GM12878 (cell line): ENCODE measurements around the gene VTN. TPM values are rescaled to one million over a fixed set of nuclear protein-coding genes. Genes with fewer than 3 reads are reported as not detected.

Source experiments
- DPF2 ChIP-seq: fragments of 450-650 bp; IDR thresholded peaks from 2 replicates; pipeline ENCODE4 v1.6.1; 2017; ENCODE audit warnings: mild to moderate bottlenecking
- ELK1 ChIP-seq: IDR thresholded peaks from 2 replicates; pipeline ENCODE4 v1.6.1; 2012; ENCODE audit warnings: low read depth, low read length, improper control_type of control experiment
- FOS ChIP-seq: IDR thresholded peaks from 3 replicates; pipeline ENCODE4 v1.6.1; 2011; ENCODE audit warnings: borderline replicate concordance; ENCODE audit not compliant: insufficient read length; ENCODE audit errors: extremely low read depth
- FOXM1 ChIP-seq: IDR thresholded peaks from 2 replicates; pipeline ENCODE4 v1.6.1; 2012; ENCODE audit warnings: low read depth, mild to moderate bottlenecking, inconsistent platforms, low read length, moderate library complexity
- HDAC2 ChIP-seq: fragments of 200-600 bp; sonication (generic); IDR thresholded peaks from 2 replicates; pipeline ENCODE4 v1.6.1; 2017
- NR2C1 ChIP-seq: fragments of 450-650 bp; IDR thresholded peaks from 2 replicates; pipeline ENCODE4 v1.6.1; 2017; ENCODE audit warnings: antibody characterized with exemption, mild to moderate bottlenecking, moderate library complexity
- NR2F1 ChIP-seq: fragments of 450-650 bp; conservative IDR thresholded peaks from 2 replicates; pipeline ENCODE4 v1.6.1; 2017; ENCODE audit warnings: mild to moderate bottlenecking
- PKNOX1 ChIP-seq: fragments of 450-650 bp; IDR thresholded peaks from 2 replicates; pipeline ENCODE4 v1.6.1; 2016; ENCODE audit warnings: mild to moderate bottlenecking
- POLR2A ChIP-seq: IDR thresholded peaks from 2 replicates; pipeline ENCODE4 v1.6.1; 2011; ENCODE audit warnings: low read depth, mild to moderate bottlenecking, low read length
- RAD21 ChIP-seq: IDR thresholded peaks from 2 replicates; pipeline ENCODE4 v1.6.1; 2011; ENCODE audit warnings: mild to moderate bottlenecking, low read depth, low read length, moderate library complexity; ENCODE audit not compliant: insufficient read depth
- RAD51 ChIP-seq: fragments of 450-650 bp; IDR thresholded peaks from 2 replicates; pipeline ENCODE4 v1.6.1; 2016; ENCODE audit warnings: moderate library complexity, mild to moderate bottlenecking, inconsistent platforms
- TAF1 ChIP-seq: IDR thresholded peaks from 2 replicates; pipeline ENCODE4 v1.6.1; 2011; ENCODE audit warnings: mild to moderate bottlenecking, low read depth, low read length, borderline replicate concordance
- YY1 ChIP-seq: IDR thresholded peaks from 2 replicates; pipeline ENCODE4 v1.6.1; 2011; ENCODE audit warnings: low read depth, mild to moderate bottlenecking, low read length
- ZNF207 ChIP-seq: fragments of 450-650 bp; IDR thresholded peaks from 2 replicates; pipeline ENCODE4 v1.6.1; 2014; ENCODE audit warnings: antibody characterized with exemption, mild to moderate bottlenecking, borderline replicate concordance
- ZNF384 ChIP-seq: IDR thresholded peaks from 2 replicates; pipeline ENCODE4 v1.6.1; 2012; ENCODE audit warnings: low read depth, mild to moderate bottlenecking, low read length, improper control_type of control experiment, borderline replicate concordance
- polyA plus RNA-seq, 11 experiments: library from polyadenylated mRNA; depleted of rRNA in 4 of 11; unstranded in 6 of 11; stranded (reverse) in 5 of 11; fragments of >200 nt; fragmentation: Nextera tagmentation in 4 of 11; fragmentation: Illumina TruSeq in 1 of 11; extraction: Ambion mirVana in 4 of 11; extraction: Trizol in 1 of 11; gene quantifications; 1 replicate in 1 of 11; 2 replicates in 10 of 11; pipeline versions ENCODE4 v1.2.1 to v1.2.3, GENCODE V29; 2011 to 2016; ENCODE audit warnings: inconsistent platforms in 2 of 11, missing spikeins in 2 of 11, low read depth in 1 of 11
- total RNA-seq, 4 experiments: library from RNA; depleted of rRNA in 3 of 4; stranded (reverse); fragments of >200 nt in 3 of 4; fragmentation: Illumina TruSeq in 1 of 4; extraction: Trizol in 1 of 4; gene quantifications; 2 replicates each; pipeline versions ENCODE4 v1.2.1 to v1.2.3, GENCODE V29; 2013 to 2021
- TF ChIP-seq, protein P1 (sequence below): fragments of 450-650 bp; IDR thresholded peaks from 2 replicates; pipeline ENCODE4 v1.6.1; 2016; ENCODE audit warnings: mild to moderate bottlenecking
- TF ChIP-seq, protein P2 (sequence below): fragments of 450-650 bp; IDR thresholded peaks from 2 replicates; pipeline ENCODE4 v1.6.1; 2017; ENCODE audit warnings: mild to moderate bottlenecking, moderate library complexity
- TF ChIP-seq, protein P3 (sequence below): IDR thresholded peaks from 2 replicates; pipeline ENCODE4 v1.6.1; 2011; ENCODE audit warnings: low read depth, low read length, improper control_type of control experiment, borderline replicate concordance
- TF ChIP-seq, protein P4 (sequence below): IDR thresholded peaks from 2 replicates; pipeline ENCODE4 v1.6.1; 2012; ENCODE audit warnings: low read depth, low read length, improper control_type of control experiment

The VTN gene
- total and polyA plus RNA-seq, 10 of the 15 experiments (the other 5 are each of a cell fraction or from before 2014, with no cell fraction given) = 0.04 to 1.3 (median 0.13) TPM; not detected in 5

DNA sequence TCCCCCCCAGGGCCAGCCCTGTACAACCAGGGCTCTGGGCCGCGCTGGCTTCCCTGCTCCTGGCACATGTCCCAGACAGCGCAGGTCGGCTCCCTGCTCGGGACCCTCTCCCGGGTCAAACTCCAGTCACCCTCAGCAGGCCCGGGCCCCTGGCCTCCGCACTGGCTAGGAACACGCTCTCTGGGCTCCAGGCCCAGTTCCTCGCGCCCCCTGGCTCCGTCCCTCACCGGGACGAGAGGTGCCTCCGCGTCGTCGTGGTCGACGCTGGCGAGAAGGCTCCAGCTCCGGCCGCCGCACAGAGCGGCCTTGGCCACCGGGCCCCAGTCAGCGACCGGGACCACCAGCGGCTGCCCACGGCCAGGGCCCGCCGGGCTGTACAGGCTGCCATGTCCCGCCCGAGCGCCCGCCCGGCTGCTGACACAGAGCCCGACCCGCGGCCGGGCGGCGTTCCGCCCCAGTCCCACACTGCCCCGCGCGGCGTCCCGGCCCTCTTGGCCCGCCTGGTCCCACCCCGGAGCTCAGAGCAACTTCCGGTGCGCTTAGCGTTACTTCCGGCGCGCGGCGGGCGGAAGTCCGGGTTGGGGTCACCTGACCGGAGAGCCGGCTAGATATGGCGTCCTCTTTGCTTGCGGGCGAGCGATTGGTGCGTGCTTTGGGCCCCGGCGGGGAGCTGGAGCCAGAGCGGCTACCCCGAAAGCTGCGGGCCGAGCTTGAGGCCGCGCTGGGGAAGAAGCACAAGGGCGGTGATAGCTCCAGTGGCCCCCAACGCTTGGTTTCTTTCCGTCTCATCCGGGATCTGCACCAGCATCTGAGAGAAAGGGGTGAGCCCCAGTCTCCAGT lies 12.8 kb downstream of the VTN start, which contains the start of gene POLDIP2 (continued):
- TF ChIP-seq NR2F1 (peak; percentile 64), DPF2 (peak; percentile 78), FOS (no peak), RAD51 (peak; percentile 90), FOXM1 (no peak), YY1 (peak; percentile 98), TAF1 (peak; percentile 95), ZNF384 (no peak), RAD21 (no peak), NR2C1 (peak; percentile 87), POLR2A (peak; percentile 97), HDAC2 (peak; percentile 97), ELK1 (peak; percentile 97), PKNOX1 (peak; percentile 65), ZNF207 (peak; percentile 57; the same call in 1 of the 2 replicates)
- TF ChIP-seq, protein P1, sequence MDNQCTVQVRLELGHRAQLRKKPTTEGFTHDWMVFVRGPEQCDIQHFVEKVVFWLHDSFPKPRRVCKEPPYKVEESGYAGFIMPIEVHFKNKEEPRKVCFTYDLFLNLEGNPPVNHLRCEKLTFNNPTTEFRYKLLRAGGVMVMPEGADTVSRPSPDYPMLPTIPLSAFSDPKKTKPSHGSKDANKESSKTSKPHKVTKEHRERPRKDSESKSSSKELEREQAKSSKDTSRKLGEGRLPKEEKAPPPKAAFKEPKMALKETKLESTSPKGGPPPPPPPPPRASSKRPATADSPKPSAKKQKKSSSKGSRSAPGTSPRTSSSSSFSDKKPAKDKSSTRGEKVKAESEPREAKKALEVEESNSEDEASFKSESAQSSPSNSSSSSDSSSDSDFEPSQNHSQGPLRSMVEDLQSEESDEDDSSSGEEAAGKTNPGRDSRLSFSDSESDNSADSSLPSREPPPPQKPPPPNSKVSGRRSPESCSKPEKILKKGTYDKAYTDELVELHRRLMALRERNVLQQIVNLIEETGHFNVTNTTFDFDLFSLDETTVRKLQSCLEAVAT = 0 out of 2 replicates have a peak, but pooled peaks have one; percentile 35
- TF ChIP-seq, protein P2, sequence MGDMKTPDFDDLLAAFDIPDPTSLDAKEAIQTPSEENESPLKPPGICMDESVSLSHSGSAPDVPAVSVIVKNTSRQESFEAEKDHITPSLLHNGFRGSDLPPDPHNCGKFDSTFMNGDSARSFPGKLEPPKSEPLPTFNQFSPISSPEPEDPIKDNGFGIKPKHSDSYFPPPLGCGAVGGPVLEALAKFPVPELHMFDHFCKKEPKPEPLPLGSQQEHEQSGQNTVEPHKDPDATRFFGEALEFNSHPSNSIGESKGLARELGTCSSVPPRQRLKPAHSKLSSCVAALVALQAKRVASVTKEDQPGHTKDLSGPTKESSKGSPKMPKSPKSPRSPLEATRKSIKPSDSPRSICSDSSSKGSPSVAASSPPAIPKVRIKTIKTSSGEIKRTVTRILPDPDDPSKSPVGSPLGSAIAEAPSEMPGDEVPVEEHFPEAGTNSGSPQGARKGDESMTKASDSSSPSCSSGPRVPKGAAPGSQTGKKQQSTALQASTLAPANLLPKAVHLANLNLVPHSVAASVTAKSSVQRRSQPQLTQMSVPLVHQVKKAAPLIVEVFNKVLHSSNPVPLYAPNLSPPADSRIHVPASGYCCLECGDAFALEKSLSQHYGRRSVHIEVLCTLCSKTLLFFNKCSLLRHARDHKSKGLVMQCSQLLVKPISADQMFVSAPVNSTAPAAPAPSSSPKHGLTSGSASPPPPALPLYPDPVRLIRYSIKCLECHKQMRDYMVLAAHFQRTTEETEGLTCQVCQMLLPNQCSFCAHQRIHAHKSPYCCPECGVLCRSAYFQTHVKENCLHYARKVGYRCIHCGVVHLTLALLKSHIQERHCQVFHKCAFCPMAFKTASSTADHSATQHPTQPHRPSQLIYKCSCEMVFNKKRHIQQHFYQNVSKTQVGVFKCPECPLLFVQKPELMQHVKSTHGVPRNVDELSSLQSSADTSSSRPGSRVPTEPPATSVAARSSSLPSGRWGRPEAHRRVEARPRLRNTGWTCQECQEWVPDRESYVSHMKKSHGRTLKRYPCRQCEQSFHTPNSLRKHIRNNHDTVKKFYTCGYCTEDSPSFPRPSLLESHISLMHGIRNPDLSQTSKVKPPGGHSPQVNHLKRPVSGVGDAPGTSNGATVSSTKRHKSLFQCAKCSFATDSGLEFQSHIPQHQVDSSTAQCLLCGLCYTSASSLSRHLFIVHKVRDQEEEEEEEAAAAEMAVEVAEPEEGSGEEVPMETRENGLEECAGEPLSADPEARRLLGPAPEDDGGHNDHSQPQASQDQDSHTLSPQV = peak; percentile 56; the same call in 1 of the 2 replicates
- TF ChIP-seq, protein P3, sequence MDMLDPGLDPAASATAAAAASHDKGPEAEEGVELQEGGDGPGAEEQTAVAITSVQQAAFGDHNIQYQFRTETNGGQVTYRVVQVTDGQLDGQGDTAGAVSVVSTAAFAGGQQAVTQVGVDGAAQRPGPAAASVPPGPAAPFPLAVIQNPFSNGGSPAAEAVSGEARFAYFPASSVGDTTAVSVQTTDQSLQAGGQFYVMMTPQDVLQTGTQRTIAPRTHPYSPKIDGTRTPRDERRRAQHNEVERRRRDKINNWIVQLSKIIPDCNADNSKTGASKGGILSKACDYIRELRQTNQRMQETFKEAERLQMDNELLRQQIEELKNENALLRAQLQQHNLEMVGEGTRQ = peak; percentile 80
- TF ChIP-seq, protein P4, sequence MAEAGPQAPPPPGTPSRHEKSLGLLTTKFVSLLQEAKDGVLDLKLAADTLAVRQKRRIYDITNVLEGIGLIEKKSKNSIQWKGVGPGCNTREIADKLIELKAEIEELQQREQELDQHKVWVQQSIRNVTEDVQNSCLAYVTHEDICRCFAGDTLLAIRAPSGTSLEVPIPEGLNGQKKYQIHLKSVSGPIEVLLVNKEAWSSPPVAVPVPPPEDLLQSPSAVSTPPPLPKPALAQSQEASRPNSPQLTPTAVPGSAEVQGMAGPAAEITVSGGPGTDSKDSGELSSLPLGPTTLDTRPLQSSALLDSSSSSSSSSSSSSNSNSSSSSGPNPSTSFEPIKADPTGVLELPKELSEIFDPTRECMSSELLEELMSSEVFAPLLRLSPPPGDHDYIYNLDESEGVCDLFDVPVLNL = no peak
